Central memory CD8-positive, alpha-beta T cell (primary cell): Measurements from ENCODE around the gene TRPV4.

Experiments used
- ATAC-seq: fragments of 150-1000 bp; cut with Tn5 transposase; replicated peaks from 2 replicates; pipeline ENCODE4 v1.10.0; 2022; ENCODE audit warnings: mild to moderate bottlenecking, moderate FRiP score, moderate number of reproducible peaks; ENCODE audit not compliant: poor library complexity, severe bottlenecking; ENCODE audit errors: extremely low read depth
- DNase-seq, 2 donors: peaks; one replicate each; pipeline ENCODE4 v3.0.0; 2021; ENCODE audit warnings: low spot score in 2 of 2
- H3K27ac Mint-ChIP-seq: one replicate; pipeline ENCODE4 v1.8.0; 2022; ENCODE audit warnings: low read depth, mild to moderate bottlenecking, moderate library complexity, mixed read lengths
- H3K27me3 Mint-ChIP-seq: one replicate; pipeline ENCODE4 v1.8.0; 2022; ENCODE audit warnings: mixed read lengths
- H3K36me3 Mint-ChIP-seq: one replicate; pipeline ENCODE4 v1.8.0; 2022; ENCODE audit warnings: mild to moderate bottlenecking, moderate library complexity, mixed read lengths; ENCODE audit not compliant: insufficient read depth
- H3K4me1 Mint-ChIP-seq: one replicate; pipeline ENCODE4 v1.8.0; 2022; ENCODE audit warnings: mixed read lengths
- H3K4me3 Mint-ChIP-seq: one replicate; pipeline ENCODE4 v1.8.0; 2022; ENCODE audit warnings: mild to moderate bottlenecking, moderate library complexity, mixed read lengths
- H3K9me3 Mint-ChIP-seq: one replicate; pipeline ENCODE4 v1.8.0; 2022; ENCODE audit warnings: mixed read lengths

Gene TRPV4

DNA sequence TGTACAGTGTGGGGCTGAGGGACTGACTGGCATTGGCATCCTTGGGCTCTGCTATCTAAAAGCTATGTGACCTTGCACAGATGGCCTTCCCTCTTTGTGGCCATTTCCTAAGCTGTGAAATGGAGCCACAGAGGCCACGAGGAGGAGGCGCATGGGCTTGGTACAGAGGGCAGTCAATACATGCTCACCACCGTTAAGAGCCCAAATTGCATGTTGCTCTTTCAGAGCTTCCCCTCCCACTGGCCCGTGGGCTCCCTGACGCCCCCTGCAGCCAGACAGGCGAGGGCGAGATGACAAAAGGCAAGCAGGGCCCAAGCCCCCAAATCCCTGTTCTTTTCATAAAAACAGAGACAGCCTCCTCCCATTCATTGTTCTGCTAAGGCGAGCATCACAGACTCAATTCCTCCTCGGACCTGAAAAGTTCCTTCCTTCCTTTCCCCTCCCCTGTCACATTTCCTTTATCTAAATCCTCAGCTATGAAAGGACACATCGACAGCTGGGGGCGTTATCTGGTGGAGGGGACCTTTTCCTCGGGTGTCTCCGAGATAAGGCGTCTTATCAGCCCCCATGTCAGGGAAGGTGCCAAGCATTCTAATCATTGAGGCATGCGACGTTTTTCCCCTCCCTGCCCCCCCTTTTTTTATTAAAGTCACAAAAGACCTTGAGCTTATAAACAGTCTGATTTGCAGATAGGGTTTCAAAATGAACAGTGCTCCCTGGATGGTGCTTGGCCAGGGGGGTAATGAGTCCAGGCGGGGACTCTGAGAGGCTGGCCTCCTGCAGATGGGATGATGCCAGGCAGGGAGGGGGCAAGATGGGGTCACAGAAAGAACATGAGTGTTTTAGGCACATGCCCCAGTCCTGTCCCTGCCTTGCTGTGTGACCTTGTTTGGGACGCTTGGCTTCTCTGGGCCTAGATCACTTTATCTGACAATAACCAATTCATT is 93.2 kb downstream of the TRPV4 start:
- Mint-ChIP-seq H3K9me3 (no peaks in the 10 kb centered on the region), H3K27me3 (peaks cover 12% of the 10 kb centered on the region), H3K4me3 (no peak overlapping the region), H3K36me3 (no peaks in the 10 kb centered on the region), H3K4me1 (no peaks in the 10 kb centered on the region), H3K27ac (peak overlapping the region; percentile 46)
- ATAC-seq, result no peak
- DNase-seq, result no peak

DNA sequence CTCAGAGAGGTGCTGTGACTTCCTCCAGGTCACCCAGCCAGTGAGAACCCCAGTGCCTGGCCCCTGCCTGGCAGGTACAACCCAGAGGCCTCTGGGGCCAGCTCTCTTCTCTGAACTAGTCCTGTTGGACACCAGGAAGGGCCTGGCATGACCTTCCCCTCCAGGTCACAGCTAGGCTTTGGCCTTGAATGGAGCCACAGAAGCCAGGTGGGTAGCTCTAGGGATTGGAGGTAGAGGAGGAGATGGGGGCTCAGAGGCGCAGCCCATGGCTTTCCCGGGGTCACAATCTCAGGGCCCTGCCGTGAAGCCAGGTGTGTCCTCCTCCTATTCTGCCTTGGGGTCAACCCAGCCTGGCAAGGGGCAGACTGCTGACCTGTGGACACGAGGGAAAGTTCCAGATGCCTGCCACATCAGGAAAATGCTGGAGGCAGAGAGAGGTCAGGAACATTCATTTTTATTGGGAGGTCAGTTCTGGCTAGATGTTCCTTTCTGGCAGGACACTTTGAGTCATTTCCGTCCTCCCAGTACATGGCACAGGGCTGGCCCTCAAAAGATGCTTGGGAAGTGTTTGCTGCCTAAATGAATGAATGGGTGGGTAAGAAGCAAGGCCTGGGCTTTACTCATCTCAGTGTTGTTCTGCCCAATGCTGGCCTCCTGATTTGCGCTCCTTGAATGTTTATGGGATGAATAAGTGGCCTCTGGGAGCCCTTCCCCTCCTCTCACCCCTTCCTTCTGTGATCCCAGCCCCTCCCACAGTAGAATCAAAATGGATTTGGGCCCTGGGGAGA is 94.1 kb downstream of the TRPV4 start:
- ATAC-seq (no peak), DNase-seq (no peak)
- H3K9me3 Mint-ChIP-seq, result no peaks in the 10 kb centered on the region
- no peak overlapping the region for H3K27ac Mint-ChIP-seq
- H3K4me3 Mint-ChIP-seq, result no peak overlapping the region
- no peaks in the 10 kb centered on the region for H3K4me1 Mint-ChIP-seq
- H3K27me3 Mint-ChIP-seq, result peaks cover 22% of the 10 kb centered on the region
- no peaks in the 10 kb centered on the region for H3K36me3 Mint-ChIP-seq

DNA sequence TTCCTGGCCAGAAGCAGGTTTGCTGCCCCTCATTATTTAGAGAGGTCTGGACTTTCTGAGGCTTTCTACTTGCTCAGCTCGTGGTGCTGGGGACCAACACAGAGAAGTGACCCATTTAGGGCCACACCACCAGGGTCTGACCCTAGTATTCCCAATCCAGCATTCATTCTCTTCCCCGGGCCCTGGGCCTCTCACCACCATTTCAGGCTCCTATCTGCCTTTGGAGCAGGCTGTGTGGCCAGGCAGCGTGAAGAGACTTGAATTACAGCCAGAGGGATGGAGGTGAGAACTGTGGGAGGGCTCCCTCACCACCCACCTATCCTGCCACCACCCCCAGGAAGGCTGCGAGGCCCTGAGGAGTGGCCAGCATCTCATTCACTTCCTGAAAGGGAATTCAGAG is 95.0 kb downstream of the TRPV4 start:
- Mint-ChIP-seq H3K4me3 (no peak overlapping the region), H3K4me1 (no peaks in the 10 kb centered on the region), H3K9me3 (no peaks in the 10 kb centered on the region), H3K36me3 (no peaks in the 10 kb centered on the region), H3K27ac (no peak overlapping the region), H3K27me3 (peaks cover 30% of the 10 kb centered on the region)
- ATAC-seq, result no peak
- no peak for DNase-seq

DNA sequence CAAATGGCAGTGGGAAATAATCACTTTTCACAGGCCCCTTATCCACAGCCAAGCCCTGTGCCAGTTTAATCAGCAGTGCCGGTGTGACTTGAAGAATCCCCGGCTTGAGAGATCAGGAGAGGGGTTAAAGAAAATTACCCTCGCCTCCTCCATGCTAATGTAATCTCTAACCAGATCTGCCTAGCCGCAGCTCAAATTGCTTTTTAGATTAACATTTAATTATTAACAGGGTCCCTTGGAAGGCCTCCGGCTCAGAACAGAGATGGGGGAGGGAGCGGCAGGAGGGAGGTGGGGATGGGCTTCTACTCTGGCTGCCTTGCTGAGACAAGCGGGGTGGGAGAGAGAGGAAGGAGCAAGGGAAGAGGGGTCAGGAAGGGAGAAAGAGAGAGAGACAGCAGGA is 95.6 kb downstream of the TRPV4 start:
- H3K4me3 Mint-ChIP-seq, result no peak overlapping the region
- DNase-seq, result no peak
- ATAC-seq, result no peak
- no peak overlapping the region for H3K27ac Mint-ChIP-seq
- peaks cover under 1% of the 10 kb centered on the region for H3K36me3 Mint-ChIP-seq
- no peaks in the 10 kb centered on the region for H3K4me1 Mint-ChIP-seq
- no peaks in the 10 kb centered on the region for H3K9me3 Mint-ChIP-seq
- peaks cover 32% of the 10 kb centered on the region for H3K27me3 Mint-ChIP-seq

GRCh38 chr12:109737126-109737525 is 96.1 kb downstream of the TRPV4 start:
- peaks cover 32% of the 10 kb centered on the region for H3K27me3 Mint-ChIP-seq
- H3K4me3 Mint-ChIP-seq, result no peak overlapping the region
- no peaks in the 10 kb centered on the region for H3K4me1 Mint-ChIP-seq
- DNase-seq, result no peak
- H3K27ac Mint-ChIP-seq, result no peak overlapping the region
- no peak for ATAC-seq
- peaks cover 1% of the 10 kb centered on the region for H3K36me3 Mint-ChIP-seq
- no peaks in the 10 kb centered on the region for H3K9me3 Mint-ChIP-seq

- no peaks in the 10 kb centered on the region for H3K9me3 Mint-ChIP-seq
- H3K36me3 Mint-ChIP-seq, result peaks cover 1% of the 10 kb centered on the region
- no peak overlapping the region for H3K4me3 Mint-ChIP-seq
- no peak overlapping the region for H3K27ac Mint-ChIP-seq
- H3K4me1 Mint-ChIP-seq, result no peaks in the 10 kb centered on the region
- H3K27me3 Mint-ChIP-seq, result peaks cover 32% of the 10 kb centered on the region
- ATAC-seq (no peak), DNase-seq (no peak)
Observed at GRCh38 chr12:109736552-109737108, 96.6 kb downstream of the TRPV4 start.

DNA sequence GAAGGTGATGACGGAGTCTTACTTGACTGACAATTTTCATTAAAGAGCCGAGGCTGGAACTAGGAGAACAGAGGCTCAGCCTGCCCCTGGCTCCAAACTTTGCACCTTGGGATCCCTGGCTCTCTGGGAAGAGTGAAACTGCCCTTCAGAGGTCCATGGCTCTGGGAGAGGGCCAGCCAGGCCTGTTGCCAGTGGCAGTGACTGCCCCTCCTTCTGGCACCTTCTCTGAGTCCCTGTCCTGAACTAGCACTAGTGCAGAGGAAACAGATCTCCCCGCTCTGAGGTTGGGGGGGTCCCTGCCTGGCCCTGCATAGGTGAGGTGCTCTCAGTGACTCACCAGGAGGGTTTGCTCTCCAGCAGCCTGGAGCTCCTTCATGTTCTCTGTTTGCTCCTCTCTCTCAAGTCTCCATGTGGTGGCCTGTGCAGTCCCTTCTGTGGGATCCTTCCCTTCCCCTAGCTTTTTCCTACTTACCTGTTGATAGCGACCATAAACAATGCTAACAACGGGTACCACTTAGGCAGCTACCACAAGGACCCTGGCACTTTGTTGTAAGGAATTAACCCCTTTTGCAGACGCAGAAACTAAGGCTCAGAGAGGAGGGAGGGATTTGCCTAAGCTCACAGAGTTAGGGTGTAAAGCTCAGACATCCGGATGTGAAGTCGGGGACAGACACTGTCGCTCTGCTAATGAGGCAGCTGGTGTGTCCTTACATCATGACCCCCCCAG is 97.2 kb downstream of the TRPV4 start:
- Mint-ChIP-seq H3K9me3 (no peaks in the 10 kb centered on the region), H3K4me3 (no peak overlapping the region), H3K4me1 (no peaks in the 10 kb centered on the region), H3K27ac (no peak overlapping the region), H3K27me3 (peaks cover 32% of the 10 kb centered on the region), H3K36me3 (peaks cover 1% of the 10 kb centered on the region)
- no peak for DNase-seq
- no peak for ATAC-seq

GRCh38 chr12:109735051-109735521 is 98.1 kb downstream of the TRPV4 start:
- Mint-ChIP-seq H3K27ac (no peak overlapping the region), H3K4me3 (no peak overlapping the region), H3K4me1 (no peaks in the 10 kb centered on the region), H3K9me3 (no peaks in the 10 kb centered on the region), H3K27me3 (peaks cover 32% of the 10 kb centered on the region), H3K36me3 (peaks cover 1% of the 10 kb centered on the region)
- DNase-seq, result no peak
- no peak for ATAC-seq

DNA sequence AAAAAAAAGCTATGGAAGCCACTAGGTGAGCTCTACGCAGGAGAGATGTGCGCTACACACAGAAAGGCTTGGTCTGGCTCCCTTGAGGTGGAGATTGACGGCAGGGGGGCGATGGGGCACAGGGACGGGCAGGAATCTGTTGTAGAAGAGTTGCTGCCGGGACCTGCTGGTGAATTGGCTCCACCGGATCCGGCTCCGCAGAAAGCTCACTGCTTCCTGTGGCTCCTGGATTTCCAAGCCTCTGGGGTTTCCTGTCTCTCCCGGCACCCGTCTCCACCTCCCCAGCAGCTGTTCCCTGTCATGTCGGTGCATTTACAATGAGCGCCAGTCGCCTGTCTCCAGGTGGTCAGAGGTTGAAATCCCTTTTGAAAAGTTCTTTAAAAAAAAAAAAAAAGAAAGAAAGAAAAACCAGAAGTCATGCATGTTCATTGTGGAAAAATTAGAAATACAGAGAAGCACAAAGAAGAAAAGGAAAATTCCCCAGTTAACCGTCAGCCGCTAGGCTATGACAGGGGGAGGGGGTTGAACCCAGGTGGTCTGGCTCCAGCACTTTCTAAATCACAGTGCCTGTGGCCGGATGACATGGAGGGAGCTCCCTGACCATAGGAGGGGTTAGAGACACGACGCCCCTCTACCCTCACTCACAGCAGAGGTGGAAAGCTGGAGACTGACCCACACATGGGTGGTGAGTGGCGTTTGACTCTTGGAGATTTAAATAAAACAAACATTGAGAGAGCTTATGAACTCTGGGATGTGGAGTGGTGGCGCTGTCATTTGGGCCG is 98.8 kb downstream of the TRPV4 start:
- no peak for DNase-seq
- Mint-ChIP-seq H3K4me3 (no peak overlapping the region), H3K27ac (no peak overlapping the region), H3K4me1 (no peaks in the 10 kb centered on the region), H3K36me3 (peaks cover 1% of the 10 kb centered on the region), H3K9me3 (no peaks in the 10 kb centered on the region), H3K27me3 (peaks cover 32% of the 10 kb centered on the region)
- no peak for ATAC-seq
